Large intestine (tissue), 3 donors: ENCODE results near the gene RHEB. TPM values are rescaled to one million over a fixed set of nuclear protein-coding genes. Genes with fewer than 3 reads are reported as not detected.

ENCODE experiments used
- DNase-seq, 2 donors: peaks; one replicate each; pipeline versions ENCODE4 v3.0.0 to v3.0.0-alpha.2; 2013
- H3K27ac ChIP-seq: one replicate; pipeline ENCODE4 v1.5.1; 2013; ENCODE audit warnings: low read length
- H3K27me3 ChIP-seq: 2 replicates; pipeline ENCODE4 v1.6.1; 2013; ENCODE audit warnings: low read length; ENCODE audit not compliant: control insufficient read depth, insufficient read depth
- H3K36me3 ChIP-seq: 2 replicates; pipeline ENCODE4 v1.6.1; 2013; ENCODE audit warnings: low read length; ENCODE audit not compliant: control insufficient read depth, insufficient read depth
- H3K4me1 ChIP-seq: one replicate; pipeline ENCODE4 v1.6.1; 2013; ENCODE audit warnings: low read length; ENCODE audit not compliant: control insufficient read depth, insufficient read depth
- H3K4me3 ChIP-seq: one replicate; pipeline ENCODE4 v1.5.1; 2013; ENCODE audit warnings: low read length
- H3K9me3 ChIP-seq: one replicate; pipeline ENCODE4 v1.6.1; 2013; ENCODE audit warnings: mild to moderate bottlenecking, low read depth, low read length, moderate library complexity; ENCODE audit not compliant: control insufficient read depth
- WGBS: methylation state at CpG from one replicate; pipeline ENCODE4 v1.1.5; 2013; ENCODE audit warnings: low lambda C conversion rate; ENCODE audit not compliant: insufficient coverage; 5-methylcytosine and 5-hydroxymethylcytosine counted together
- polyA plus RNA-seq: library from polyadenylated mRNA; unstranded; fragments of 120-200 nt; gene quantifications from one replicate; pipeline ENCODE4 v1.2.1, GENCODE V29; 2013

RHEB gene
- polyA plus RNA-seq, 1 donor: 78.7 TPM

GRCh38 chr7:151472644-151473380 is 46.9 kb downstream of the RHEB start:
- Histone ChIP-seq H3K4me3 (no peak overlapping the region), H3K27ac (no peak overlapping the region), H3K9me3 (no peaks in the 10 kb centered on the region), H3K36me3 (peaks cover 33% of the 10 kb centered on the region), H3K4me1 (no peaks in the 10 kb centered on the region), H3K27me3 (no peaks in the 10 kb centered on the region)
- WGBS: 100% methylated on average over 2 of the region's 17 CpGs
- no peak for DNase-seq

DNA sequence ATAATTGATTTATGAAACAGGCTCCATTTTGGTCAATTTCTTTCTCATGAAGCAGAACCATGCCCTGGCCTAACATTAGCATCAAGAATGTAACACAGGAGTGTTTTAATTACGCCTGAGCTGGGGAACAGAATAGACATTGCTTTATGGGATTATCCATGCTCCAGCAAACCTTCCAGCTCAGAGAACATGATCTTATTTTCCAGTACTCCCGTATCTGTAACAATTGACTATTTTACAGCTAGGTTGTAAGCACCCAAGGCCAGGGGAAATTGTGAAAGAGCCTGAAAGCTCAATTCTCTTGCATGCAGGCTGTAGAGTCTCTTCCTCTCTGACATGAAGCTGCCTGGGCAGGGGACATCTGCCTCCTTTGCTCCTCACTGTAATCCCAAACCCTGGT is 49.0 kb downstream of the RHEB start:
- Histone ChIP-seq H3K9me3 (no peaks in the 10 kb centered on the region), H3K4me1 (no peaks in the 10 kb centered on the region), H3K27me3 (no peaks in the 10 kb centered on the region), H3K36me3 (peaks cover 49% of the 10 kb centered on the region), H3K27ac (no peak overlapping the region), H3K4me3 (no peak overlapping the region)
- no CpG with 5 or more reads among the region's 2 CpGs for WGBS
- no peak for DNase-seq

GRCh38 chr7:151469281-151469680 is 50.4 kb downstream of the RHEB start:
- Histone ChIP-seq H3K4me3 (no peak overlapping the region), H3K36me3 (peaks cover 59% of the 10 kb centered on the region), H3K9me3 (no peaks in the 10 kb centered on the region), H3K27me3 (no peaks in the 10 kb centered on the region), H3K27ac (no peak overlapping the region), H3K4me1 (no peaks in the 10 kb centered on the region)
- no CpG with 5 or more reads among the region's 5 CpGs for WGBS
- no peak for DNase-seq

GRCh38 chr7:151468217-151469018 is 51.3 kb downstream of the RHEB start:
- no peak for DNase-seq
- H3K9me3 ChIP-seq: no peaks in the 10 kb centered on the region
- peaks cover 67% of the 10 kb centered on the region for H3K36me3 ChIP-seq
- H3K27me3 ChIP-seq: no peaks in the 10 kb centered on the region
- H3K4me3 ChIP-seq: no peak overlapping the region
- 93% methylated on average over 2 of the region's 19 CpGs for WGBS
- H3K27ac ChIP-seq: no peak overlapping the region
- no peaks in the 10 kb centered on the region for H3K4me1 ChIP-seq

GRCh38 chr7:151465169-151465568 is 54.5 kb downstream of the RHEB start:
- H3K4me1 ChIP-seq: peaks cover 16% of the 10 kb centered on the region
- DNase-seq: no peak
- H3K36me3 ChIP-seq: peaks cover 56% of the 10 kb centered on the region
- no peaks in the 10 kb centered on the region for H3K27me3 ChIP-seq
- WGBS: no CpG with 5 or more reads among the region's 8 CpGs
- peaks cover 8% of the 10 kb centered on the region for H3K9me3 ChIP-seq
- no peak overlapping the region for H3K27ac ChIP-seq
- no peak overlapping the region for H3K4me3 ChIP-seq

- no CpG with 5 or more reads among the region's 1 CpG for WGBS
- DNase-seq: no peak
- Histone ChIP-seq H3K9me3 (peaks cover 8% of the 10 kb centered on the region), H3K36me3 (peaks cover 30% of the 10 kb centered on the region), H3K4me3 (no peak overlapping the region), H3K27me3 (no peaks in the 10 kb centered on the region), H3K4me1 (peaks cover 26% of the 10 kb centered on the region), H3K27ac (no peak overlapping the region)
Measured at GRCh38 chr7:151462306-151462779, 57.4 kb downstream of the RHEB start.

DNA sequence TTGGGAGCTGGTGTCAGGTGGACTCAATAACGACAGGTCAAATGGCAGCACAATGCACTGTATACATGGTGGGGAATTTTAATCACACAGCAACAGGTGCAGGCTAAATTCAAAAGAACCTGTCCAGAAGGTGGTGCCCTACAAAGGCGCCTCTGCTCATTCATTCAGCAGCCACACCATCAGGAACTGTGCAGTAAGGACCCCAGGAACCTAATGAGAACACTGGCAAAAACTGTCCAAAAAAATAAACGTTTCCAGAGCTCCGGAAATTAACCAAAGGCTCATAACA is 57.8 kb downstream of the RHEB start:
- H3K36me3 ChIP-seq: peaks cover 27% of the 10 kb centered on the region
- no CpG with 5 or more reads among the region's 4 CpGs for WGBS
- H3K27me3 ChIP-seq: no peaks in the 10 kb centered on the region
- peaks cover 26% of the 10 kb centered on the region for H3K4me1 ChIP-seq
- no peak for DNase-seq
- no peak overlapping the region for H3K27ac ChIP-seq
- no peak overlapping the region for H3K4me3 ChIP-seq
- peaks cover 8% of the 10 kb centered on the region for H3K9me3 ChIP-seq

DNA sequence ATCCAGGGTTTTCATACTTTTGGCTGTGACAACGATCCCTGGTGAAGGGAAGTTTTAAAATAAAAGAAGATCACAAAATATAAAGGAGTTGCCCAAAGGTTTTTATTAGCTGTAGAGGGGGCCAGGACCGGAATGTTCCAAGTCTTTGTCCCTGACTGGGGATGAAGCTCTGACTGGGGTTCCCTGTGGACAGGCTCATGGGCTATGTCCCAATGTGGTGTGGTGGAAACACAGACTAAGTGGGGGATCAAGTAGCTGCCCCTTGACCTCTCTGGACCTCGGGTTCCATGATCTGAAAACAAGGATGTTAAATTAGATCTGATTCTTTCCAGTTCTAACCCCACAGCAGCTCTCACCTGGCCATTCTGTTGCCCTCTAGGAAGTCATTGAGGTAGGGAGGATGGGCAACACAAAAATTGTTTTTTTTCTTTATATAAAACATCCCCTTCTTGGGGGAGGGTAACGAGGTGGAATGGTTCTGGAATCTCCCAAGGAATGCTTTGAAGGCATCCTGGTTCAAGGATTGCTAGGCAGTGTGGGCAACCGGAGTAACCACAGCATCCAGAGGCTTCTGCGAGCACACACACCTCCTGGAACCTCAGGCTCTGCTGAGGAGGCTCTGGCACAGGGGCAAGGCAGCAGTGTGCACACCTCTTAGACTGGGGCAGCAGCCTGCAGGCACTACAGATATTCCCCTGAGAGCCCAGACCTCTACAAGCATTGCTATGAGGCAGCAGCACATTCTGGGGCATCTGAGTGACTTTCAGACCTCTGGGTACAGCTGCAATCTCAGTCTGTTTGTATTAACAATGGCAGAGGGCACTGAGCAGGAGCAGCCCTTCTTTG is 58.4 kb downstream of the RHEB start:
- Histone ChIP-seq H3K27ac (peak overlapping the region; percentile 94), H3K9me3 (peaks cover 8% of the 10 kb centered on the region), H3K4me1 (peaks cover 31% of the 10 kb centered on the region), H3K4me3 (no peak overlapping the region), H3K36me3 (peaks cover 25% of the 10 kb centered on the region), H3K27me3 (no peaks in the 10 kb centered on the region)
- WGBS: no CpG with 5 or more reads among the region's 6 CpGs
- no peak for DNase-seq

GRCh38 chr7:151460474-151460855 is 59.2 kb downstream of the RHEB start:
- no peak for DNase-seq
- Histone ChIP-seq H3K27me3 (no peaks in the 10 kb centered on the region), H3K27ac (peak overlapping the region; percentile 94), H3K9me3 (peaks cover 8% of the 10 kb centered on the region), H3K36me3 (peaks cover 16% of the 10 kb centered on the region), H3K4me3 (no peak overlapping the region), H3K4me1 (peaks cover 34% of the 10 kb centered on the region)
- no CpG with 5 or more reads among the region's 10 CpGs for WGBS

DNA sequence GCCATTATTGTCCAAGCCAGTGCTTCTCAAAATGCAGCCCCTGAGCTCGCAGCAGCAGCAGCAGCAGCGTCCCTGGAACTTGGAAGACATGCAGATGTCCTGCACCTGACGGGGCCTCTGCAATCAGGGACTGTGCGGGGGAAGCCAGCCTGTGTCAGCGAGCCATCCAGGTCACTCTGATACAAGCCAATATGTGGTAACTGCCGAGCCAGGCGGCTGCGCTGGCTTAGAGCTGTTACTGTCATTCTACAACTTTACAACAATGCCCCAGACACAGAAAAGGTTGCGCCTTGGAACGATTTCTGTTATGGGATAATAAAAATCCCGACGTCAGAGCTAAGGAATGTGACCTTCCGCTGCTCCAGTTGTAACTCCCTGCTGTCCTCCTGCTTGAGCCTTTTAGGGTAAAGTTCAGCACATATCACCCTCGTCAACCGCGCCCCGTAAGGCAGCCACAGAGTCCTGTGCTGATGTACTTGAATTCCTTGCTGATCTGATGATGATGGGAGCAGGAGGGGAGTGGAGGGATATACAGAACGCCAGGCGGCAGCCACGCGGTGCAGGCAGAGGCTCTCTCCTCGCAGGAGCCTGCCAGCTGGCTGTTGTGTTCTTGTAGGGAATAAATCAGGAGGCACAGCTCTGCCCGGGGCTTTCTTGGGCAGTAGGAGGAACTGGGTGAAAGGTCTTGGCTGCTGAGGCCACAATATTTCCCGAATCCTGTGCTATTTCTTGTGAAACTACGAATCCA is 59.8 kb downstream of the RHEB start:
- Histone ChIP-seq H3K27ac (peak overlapping the region; percentile 94), H3K27me3 (no peaks in the 10 kb centered on the region), H3K36me3 (peaks cover 13% of the 10 kb centered on the region), H3K4me3 (no peak overlapping the region), H3K9me3 (peaks cover 8% of the 10 kb centered on the region), H3K4me1 (peaks cover 34% of the 10 kb centered on the region)
- WGBS: no CpG with 5 or more reads among the region's 25 CpGs
- DNase-seq: peak; percentile 97 to 99
